ENCODE data around the gene PBRM1. TPM values are rescaled to one million over a fixed set of nuclear protein-coding genes. Genes with fewer than 3 reads are reported as not detected.

PBRM1 gene
- total and polyA plus RNA-seq, 7 experiments from 2014 or later: 58.4 to 109 (median 76.9) TPM

DNA sequence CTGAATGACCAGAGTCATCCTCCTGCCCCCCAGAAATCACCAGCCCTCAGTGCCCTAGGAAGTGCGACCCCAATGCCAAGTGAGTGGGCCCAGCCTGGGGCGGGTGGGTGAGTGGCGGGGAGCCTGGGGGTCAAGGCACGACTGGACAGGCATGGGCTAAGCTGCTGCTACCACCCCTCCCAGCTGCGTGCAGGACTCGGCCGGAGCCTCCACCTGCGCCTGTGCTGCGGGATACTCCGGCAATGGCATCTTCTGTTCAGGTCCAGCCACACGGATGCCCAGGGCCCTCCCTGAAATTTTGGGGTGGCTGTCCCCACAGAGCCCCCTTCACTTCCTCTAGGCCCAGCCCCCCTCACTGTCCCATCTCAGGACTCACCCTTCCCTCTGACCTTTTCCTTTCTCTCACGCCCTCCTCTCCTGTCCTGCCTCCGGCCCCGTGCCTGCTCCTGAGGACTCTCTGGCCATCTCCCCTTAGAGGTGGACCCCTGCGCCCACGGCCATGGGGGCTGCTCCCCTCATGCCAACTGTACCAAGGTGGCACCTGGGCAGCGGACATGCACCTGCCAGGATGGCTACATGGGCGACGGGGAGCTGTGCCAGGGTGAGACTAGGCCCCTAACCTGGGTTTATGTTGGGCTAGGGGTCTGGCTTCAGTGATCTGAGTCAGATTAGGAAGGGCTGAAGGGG lies 169.1 kb downstream of the PBRM1 start:
- ChIA-PET CTCF (no interaction called here), POLR2A (no interaction called here)
- H3K4me3 ChIP-seq (ENCODE audit: low read length): no peak overlapping the region
- Mint-ChIP-seq H3K4me3 (no peak overlapping the region), H3K36me3 (no peaks in the 10 kb centered on the region), H3K27ac (peak overlapping the region in 1 of 9 donors; percentile 46), H3K27me3 (no peaks in the 10 kb centered on the region), H3K9me3 (peaks cover 0 to 1% (median 0%) of the 10 kb centered on the region in 11 donors), H3K4me1 (peaks cover 0 to 2% (median 0%) of the 10 kb centered on the region in 7 donors)
- H3K36me3 ChIP-seq (ENCODE audit: control insufficient read depth in 2 of 3, insufficient read depth in 3 of 3, low read length in 3 of 3): no peaks in the 10 kb centered on the region
- H3K27ac ChIP-seq (ENCODE audit: low read depth, low read length): no peak overlapping the region
- DNase-seq: no peak
- ATAC-seq: no peak
- intact Hi-C loops (cut with micrococcal nuclease): no loop called here
- no peaks in the 10 kb centered on the region for H3K9me3 ChIP-seq (ENCODE audit: control insufficient read depth in 2 of 3, low read length in 3 of 3)
- no peaks in the 10 kb centered on the region for H3K27me3 ChIP-seq (ENCODE audit: control insufficient read depth in 2 of 2, insufficient read depth in 2 of 2, low read length in 2 of 2)
- no peaks in the 10 kb centered on the region for H3K4me1 ChIP-seq (ENCODE audit: control insufficient read depth in 2 of 2, insufficient read depth in 2 of 2, low read length in 2 of 2)

DNA sequence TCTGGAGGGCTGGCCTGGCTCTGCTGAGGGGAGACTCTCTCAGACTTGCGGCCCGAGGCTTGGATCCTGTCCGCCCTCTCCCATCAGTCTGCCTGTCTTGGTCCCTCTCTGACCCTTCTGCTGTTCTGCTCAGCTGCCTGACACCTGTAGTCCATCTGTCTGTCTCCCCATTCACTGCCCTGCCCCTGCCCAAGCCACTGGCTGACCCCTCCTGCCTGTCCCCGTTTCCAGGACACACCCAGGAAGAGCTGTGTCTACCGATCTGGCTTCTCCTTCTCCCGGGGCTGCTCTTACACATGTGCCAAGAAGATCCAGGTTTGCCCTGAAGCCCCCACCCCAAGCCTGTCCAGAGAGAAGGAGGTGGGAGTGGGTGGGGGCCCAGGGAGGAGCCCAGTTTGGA lies 170.5 kb downstream of the PBRM1 start:
- H3K4me3 Mint-ChIP-seq: no peak overlapping the region
- DNase-seq (no peak), ATAC-seq (no peak)
- ChIA-PET POLR2A (no interaction called here), CTCF (no interaction called here)
- no peaks in the 10 kb centered on the region for H3K27me3 Mint-ChIP-seq
- Histone ChIP-seq H3K27ac (ENCODE audit: low read depth, low read length) (no peak overlapping the region), H3K4me1 (ENCODE audit: control insufficient read depth in 2 of 2, insufficient read depth in 2 of 2, low read length in 2 of 2) (no peaks in the 10 kb centered on the region), H3K36me3 (ENCODE audit: control insufficient read depth in 2 of 3, insufficient read depth in 3 of 3, low read length in 3 of 3) (no peaks in the 10 kb centered on the region), H3K27me3 (ENCODE audit: control insufficient read depth in 2 of 2, insufficient read depth in 2 of 2, low read length in 2 of 2) (no peaks in the 10 kb centered on the region), H3K9me3 (ENCODE audit: control insufficient read depth in 2 of 3, low read length in 3 of 3) (no peaks in the 10 kb centered on the region), H3K4me3 (ENCODE audit: low read length) (no peak overlapping the region)
- peaks cover 0 to 2% (median 0%) of the 10 kb centered on the region in 7 donors for H3K4me1 Mint-ChIP-seq
- intact Hi-C loops (cut with micrococcal nuclease): no loop called here
- no peaks in the 10 kb centered on the region for H3K36me3 Mint-ChIP-seq
- H3K27ac Mint-ChIP-seq: no peak overlapping the region
- peaks cover 0 to 1% (median 0%) of the 10 kb centered on the region in 11 donors for H3K9me3 Mint-ChIP-seq

DNA sequence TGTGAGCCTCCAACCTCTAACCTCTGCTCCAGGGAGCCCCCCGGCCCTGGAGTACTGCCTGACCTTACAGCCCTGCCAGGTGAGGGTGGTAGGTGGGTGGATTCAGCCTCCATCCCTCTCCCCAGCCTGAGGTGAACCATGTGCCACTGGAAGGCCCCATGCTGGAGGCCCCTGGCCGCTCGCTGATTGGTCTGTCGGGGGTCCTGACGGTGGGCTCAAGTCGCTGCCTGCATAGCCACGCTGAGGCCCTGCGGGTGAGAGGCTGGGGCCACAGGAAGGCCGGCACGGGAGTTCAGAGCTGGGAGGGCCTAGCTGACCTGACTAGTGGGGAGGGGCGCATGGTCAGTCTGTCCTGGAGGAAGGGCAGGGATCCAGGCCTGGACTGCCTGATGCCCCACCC lies 171.1 kb downstream of the PBRM1 start:
- H3K9me3 Mint-ChIP-seq: peaks cover 0 to 1% (median 0%) of the 10 kb centered on the region in 11 donors
- no peak overlapping the region for H3K4me3 Mint-ChIP-seq
- CTCF ChIA-PET: no interaction called here
- no peaks in the 10 kb centered on the region for H3K36me3 Mint-ChIP-seq
- no peaks in the 10 kb centered on the region for H3K36me3 ChIP-seq (ENCODE audit: control insufficient read depth in 2 of 3, insufficient read depth in 3 of 3, low read length in 3 of 3)
- intact Hi-C loops (cut with micrococcal nuclease): no loop called here
- H3K27ac Mint-ChIP-seq: no peak overlapping the region
- H3K9me3 ChIP-seq (ENCODE audit: control insufficient read depth in 2 of 3, low read length in 3 of 3): no peaks in the 10 kb centered on the region
- H3K27me3 ChIP-seq (ENCODE audit: control insufficient read depth in 2 of 2, insufficient read depth in 2 of 2, low read length in 2 of 2): no peaks in the 10 kb centered on the region
- DNase-seq (no peak), ATAC-seq (no peak)
- H3K4me1 Mint-ChIP-seq: peaks cover 0 to 2% (median 0%) of the 10 kb centered on the region in 7 donors
- H3K27me3 Mint-ChIP-seq: no peaks in the 10 kb centered on the region
- H3K27ac ChIP-seq (ENCODE audit: low read depth, low read length): no peak overlapping the region
- POLR2A ChIA-PET: no interaction called here
- no peaks in the 10 kb centered on the region for H3K4me1 ChIP-seq (ENCODE audit: control insufficient read depth in 2 of 2, insufficient read depth in 2 of 2, low read length in 2 of 2)
- H3K4me3 ChIP-seq (ENCODE audit: low read length): no peak overlapping the region

DNA sequence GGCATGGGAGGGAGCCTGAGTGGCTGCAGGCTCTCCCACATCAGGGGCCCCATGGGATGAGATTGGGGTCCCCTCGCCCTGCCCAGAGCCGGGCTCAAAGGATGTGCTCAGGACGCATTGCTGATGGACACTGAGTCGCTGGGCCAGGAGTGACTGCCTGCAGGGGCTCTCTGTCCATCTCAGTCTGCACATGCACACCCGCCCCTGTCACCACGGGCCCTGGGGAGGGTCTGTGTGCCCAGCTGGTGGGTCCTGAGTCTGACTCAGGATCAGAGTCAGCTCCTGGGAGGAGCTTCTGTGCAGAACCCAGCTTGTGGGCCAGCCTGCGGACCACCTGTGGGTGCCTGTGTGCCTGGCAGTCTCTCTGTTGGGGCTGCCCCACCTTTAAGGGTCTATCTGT lies 172.4 kb downstream of the PBRM1 start:
- DNase-seq (no peak), ATAC-seq (no peak)
- H3K4me1 ChIP-seq (ENCODE audit: control insufficient read depth in 2 of 2, insufficient read depth in 2 of 2, low read length in 2 of 2): no peaks in the 10 kb centered on the region
- H3K27ac Mint-ChIP-seq: no peak overlapping the region
- no peaks in the 10 kb centered on the region for H3K27me3 ChIP-seq (ENCODE audit: control insufficient read depth in 2 of 2, insufficient read depth in 2 of 2, low read length in 2 of 2)
- H3K36me3 ChIP-seq (ENCODE audit: control insufficient read depth in 2 of 3, insufficient read depth in 3 of 3, low read length in 3 of 3): no peaks in the 10 kb centered on the region
- H3K27ac ChIP-seq (ENCODE audit: low read depth, low read length): no peak overlapping the region
- H3K4me1 Mint-ChIP-seq: no peaks in the 10 kb centered on the region
- H3K27me3 Mint-ChIP-seq: no peaks in the 10 kb centered on the region
- no peak overlapping the region for H3K4me3 ChIP-seq (ENCODE audit: low read length)
- no peaks in the 10 kb centered on the region for H3K36me3 Mint-ChIP-seq
- ChIA-PET POLR2A (no interaction called here), CTCF (no interaction called here)
- H3K4me3 Mint-ChIP-seq: no peak overlapping the region
- H3K9me3 ChIP-seq (ENCODE audit: control insufficient read depth in 2 of 3, low read length in 3 of 3): no peaks in the 10 kb centered on the region
- intact Hi-C loops (cut with micrococcal nuclease): no loop called here
- H3K9me3 Mint-ChIP-seq: peaks cover 0 to 1% (median 0%) of the 10 kb centered on the region in 11 donors

DNA sequence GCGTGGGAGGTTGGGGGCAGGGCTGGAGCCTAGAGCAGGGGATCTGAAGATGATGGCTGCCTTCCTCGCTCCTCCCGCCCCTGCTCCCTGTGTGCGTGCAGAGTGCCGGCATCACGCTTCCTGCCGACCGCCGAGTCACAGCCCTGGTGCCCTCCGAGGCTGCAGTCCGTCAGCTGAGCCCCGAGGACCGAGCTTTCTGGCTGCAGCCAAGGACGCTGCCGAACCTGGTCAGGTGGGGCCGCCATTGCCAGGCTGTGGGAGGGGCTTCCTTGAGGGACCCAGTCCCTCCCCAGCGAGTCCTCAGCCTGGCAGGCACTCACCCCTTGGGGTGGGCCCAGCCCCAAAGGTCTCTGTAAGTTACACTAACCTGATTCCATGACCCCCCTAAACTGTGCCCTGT lies 173.0 kb downstream of the PBRM1 start:
- intact Hi-C loops (cut with micrococcal nuclease): no loop called here
- Mint-ChIP-seq H3K27me3 (no peaks in the 10 kb centered on the region), H3K27ac (no peak overlapping the region), H3K4me3 (no peak overlapping the region), H3K36me3 (no peaks in the 10 kb centered on the region), H3K4me1 (no peaks in the 10 kb centered on the region), H3K9me3 (peaks cover 0 to 1% (median 0%) of the 10 kb centered on the region in 11 donors)
- no peak for DNase-seq
- Histone ChIP-seq H3K27ac (ENCODE audit: low read depth, low read length) (no peak overlapping the region), H3K9me3 (ENCODE audit: control insufficient read depth in 2 of 3, low read length in 3 of 3) (no peaks in the 10 kb centered on the region), H3K4me1 (ENCODE audit: control insufficient read depth in 2 of 2, insufficient read depth in 2 of 2, low read length in 2 of 2) (no peaks in the 10 kb centered on the region), H3K36me3 (ENCODE audit: control insufficient read depth in 2 of 3, insufficient read depth in 3 of 3, low read length in 3 of 3) (no peaks in the 10 kb centered on the region), H3K27me3 (ENCODE audit: control insufficient read depth in 2 of 2, insufficient read depth in 2 of 2, low read length in 2 of 2) (no peaks in the 10 kb centered on the region), H3K4me3 (ENCODE audit: low read length) (no peak overlapping the region)
- ChIA-PET POLR2A (no interaction called here), CTCF (no interaction called here)
- no peak for ATAC-seq

DNA sequence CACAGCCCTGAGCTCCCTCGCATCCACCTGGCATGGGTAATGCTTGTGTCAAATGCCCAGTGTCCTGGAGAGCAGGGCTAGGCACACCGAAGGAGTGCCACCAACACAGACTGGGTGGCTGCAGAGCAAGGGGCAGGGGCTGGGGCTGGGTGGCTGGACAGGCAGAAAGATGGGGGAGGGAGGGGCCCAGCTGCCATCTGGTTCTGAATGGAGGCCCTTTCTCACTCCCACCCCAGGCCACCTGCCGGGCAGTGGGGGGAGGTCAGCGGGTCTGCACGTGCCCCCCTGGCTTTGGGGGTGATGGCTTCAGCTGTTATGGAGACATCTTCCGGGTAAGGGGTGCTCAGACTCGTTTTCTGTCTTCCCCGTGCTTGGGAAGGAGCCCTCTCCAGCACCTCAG lies 173.6 kb downstream of the PBRM1 start:
- Mint-ChIP-seq H3K36me3 (no peaks in the 10 kb centered on the region), H3K27me3 (no peaks in the 10 kb centered on the region), H3K9me3 (peaks cover 0 to 1% (median 0%) of the 10 kb centered on the region in 11 donors), H3K4me1 (no peaks in the 10 kb centered on the region), H3K27ac (no peak overlapping the region), H3K4me3 (no peak overlapping the region)
- CTCF ChIA-PET: no interaction called here
- ATAC-seq (no peak), DNase-seq (no peak)
- Histone ChIP-seq H3K9me3 (ENCODE audit: control insufficient read depth in 2 of 3, low read length in 3 of 3) (no peaks in the 10 kb centered on the region), H3K27ac (ENCODE audit: low read depth, low read length) (no peak overlapping the region), H3K36me3 (ENCODE audit: control insufficient read depth in 2 of 3, insufficient read depth in 3 of 3, low read length in 3 of 3) (no peaks in the 10 kb centered on the region), H3K4me1 (ENCODE audit: control insufficient read depth in 2 of 2, insufficient read depth in 2 of 2, low read length in 2 of 2) (no peaks in the 10 kb centered on the region), H3K4me3 (ENCODE audit: low read length) (no peak overlapping the region), H3K27me3 (ENCODE audit: control insufficient read depth in 2 of 2, insufficient read depth in 2 of 2, low read length in 2 of 2) (no peaks in the 10 kb centered on the region)
- POLR2A ChIA-PET: interaction anchor here (0.9 kb wide), 1 partner anchor 20 kb away, joined by 3 read pairs; no protein-coding TSS in a partner anchor
- intact Hi-C loops (cut with micrococcal nuclease): no loop called here

DNA sequence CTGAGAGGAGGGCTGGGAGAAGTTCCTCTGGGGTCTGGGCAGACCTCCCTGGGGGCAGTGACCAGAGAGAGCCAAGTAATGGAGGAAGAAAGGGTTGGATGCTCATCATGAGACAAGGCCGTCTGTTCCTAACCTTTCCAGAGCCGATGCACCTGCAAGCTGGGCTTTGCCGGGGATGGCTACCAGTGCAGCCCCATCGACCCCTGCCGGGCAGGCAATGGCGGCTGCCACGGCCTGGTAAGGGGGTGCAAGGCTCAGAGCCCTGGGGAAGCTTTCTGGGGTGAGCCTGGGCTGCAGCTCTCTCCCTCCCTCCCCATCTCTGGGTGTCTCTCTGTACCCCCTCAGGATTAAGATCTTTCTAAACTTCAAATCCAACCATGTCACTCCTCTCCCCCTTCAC lies 174.2 kb downstream of the PBRM1 start:
- POLR2A ChIA-PET: interaction anchor here (0.9 kb wide), 1 partner anchor 20 kb away, joined by 3 read pairs; no protein-coding TSS in a partner anchor
- no peak overlapping the region for H3K27ac ChIP-seq (ENCODE audit: low read depth, low read length)
- Mint-ChIP-seq H3K27ac (no peak overlapping the region), H3K9me3 (no peaks in the 10 kb centered on the region), H3K36me3 (no peaks in the 10 kb centered on the region), H3K27me3 (no peaks in the 10 kb centered on the region), H3K4me1 (no peaks in the 10 kb centered on the region), H3K4me3 (no peak overlapping the region)
- intact Hi-C loops (cut with micrococcal nuclease): no loop called here
- H3K9me3 ChIP-seq (ENCODE audit: control insufficient read depth in 2 of 3, low read length in 3 of 3): no peaks in the 10 kb centered on the region
- CTCF ChIA-PET: no interaction called here
- H3K27me3 ChIP-seq (ENCODE audit: control insufficient read depth in 2 of 2, insufficient read depth in 2 of 2, low read length in 2 of 2): no peaks in the 10 kb centered on the region
- DNase-seq (no peak), ATAC-seq (no peak)
- no peaks in the 10 kb centered on the region for H3K4me1 ChIP-seq (ENCODE audit: control insufficient read depth in 2 of 2, insufficient read depth in 2 of 2, low read length in 2 of 2)
- no peak overlapping the region for H3K4me3 ChIP-seq (ENCODE audit: low read length)
- no peaks in the 10 kb centered on the region for H3K36me3 ChIP-seq (ENCODE audit: control insufficient read depth in 2 of 3, insufficient read depth in 3 of 3, low read length in 3 of 3)
